ACHN (cell line): ENCODE data around the gene RHOB.
"Not testable (repeated sequence)": the region's sequence is repeated elsewhere in the genome, so short reads cannot be mapped to it uniquely, and the experiment has no call there.

ENCODE experiments used
- DNase-seq: peaks from one replicate; pipeline ENCODE4 v3.0.0-alpha.2; 2015
- in situ Hi-C: cut with HindIII; loops from 2 replicates; pipeline ENCODE4 v1.10.0; 2017; ENCODE audit warnings: low sequenced_read_pairs, low pct_ligation_motif_present, low pct_unique_long_range_greater_than_20kb

The RHOB gene

GRCh38 chr2:20448246-20448976, 1.5 kb downstream of the RHOB start:
- DNase-seq = no peak
- in situ Hi-C loops = loop anchor here (25.0 kb wide), 1 partner anchor 189 kb away; no protein-coding TSS in a partner anchor

- DNase-seq = no peak
- in situ Hi-C loops = loop anchor here (25.0 kb wide), 1 partner anchor 188 kb away; no protein-coding TSS in a partner anchor
Observed at GRCh38 chr2:20448977-20449306, 2.1 kb downstream of the RHOB start.

- no peak for DNase-seq
- in situ Hi-C loops = loop anchor here (25.0 kb wide), 1 partner anchor 188 kb away; no protein-coding TSS in a partner anchor
Observed at GRCh38 chr2:20449501-20450200, 2.8 kb downstream of the RHOB start.

GRCh38 chr2:20450201-20450999, 3.5 kb downstream of the RHOB start:
- peak; percentile 49 for DNase-seq
- in situ Hi-C loops = no loop called here

- in situ Hi-C loops = no loop called here
- DNase-seq = no peak
Observed at GRCh38 chr2:20451000-20451290, 4.1 kb downstream of the RHOB start.

GRCh38 chr2:20451341-20451740, 4.5 kb downstream of the RHOB start:
- in situ Hi-C loops = no loop called here
- DNase-seq = no peak

- in situ Hi-C loops = no loop called here
- DNase-seq = no peak
Observed at GRCh38 chr2:20451761-20452499, 5.1 kb downstream of the RHOB start.

GRCh38 chr2:20452551-20452950, 5.7 kb downstream of the RHOB start:
- peak; percentile 70 for DNase-seq
- in situ Hi-C loops = no loop called here

- in situ Hi-C loops = no loop called here
- DNase-seq = no peak
Observed at GRCh38 chr2:20453087-20453486, 6.2 kb downstream of the RHOB start.

- in situ Hi-C loops = no loop called here
- DNase-seq = no peak
Observed at GRCh38 chr2:20454036-20454981, 7.4 kb downstream of the RHOB start.

- in situ Hi-C loops = no loop called here
- no peak for DNase-seq
Observed at GRCh38 chr2:20455076-20455587, 8.3 kb downstream of the RHOB start.

GRCh38 chr2:20456116-20456571, 9.3 kb downstream of the RHOB start:
- in situ Hi-C loops = no loop called here
- DNase-seq = no peak

- in situ Hi-C loops = no loop called here
- no peak for DNase-seq
Observed at GRCh38 chr2:20456636-20457426, 10.0 kb downstream of the RHOB start.

- no peak for DNase-seq
- in situ Hi-C loops = no loop called here
Observed at GRCh38 chr2:20457661-20458630, 11.1 kb downstream of the RHOB start.

GRCh38 chr2:20458737-20459484, 12.0 kb downstream of the RHOB start:
- in situ Hi-C loops = not testable (repeated sequence)

More at GRCh38 chr2:20458737-20459484, 12.0 kb downstream of the RHOB start:
- DNase-seq = not testable (repeated sequence)
